Renal cortex interstitium (tissue), 11 donors: ENCODE data around the gene KRTAP5-11. TPM values are rescaled to one million over a fixed set of nuclear protein-coding genes. Genes with fewer than 3 reads are reported as not detected.
"Not testable (repeated sequence)": the region's sequence is repeated elsewhere in the genome, so short reads cannot be mapped to it uniquely, and the experiment has no call there.

Experiments used
- DNase-seq, 11 donors: peaks; one replicate each; pipeline ENCODE4 v3.0.0-alpha.2; 2013; ENCODE audit warnings: low read depth in 9 of 11, low spot score in 4 of 11; ENCODE audit errors: extremely low read depth in 1 of 11
- polyA plus RNA-seq, 3 donors: library from polyadenylated mRNA; unstranded; fragments of 120-200 nt; gene quantifications; one replicate each; pipeline ENCODE4 v1.2.1, GENCODE V29; 2013; ENCODE audit not compliant: insufficient read length in 3 of 3

Gene KRTAP5-11
- polyA plus RNA-seq, 3 donors: 0.27 TPM; not detected in 2

GRCh38 chr11:71538666-71538990 is 44.0 kb downstream of the KRTAP5-11 start:
- DNase-seq: no peak

GRCh38 chr11:71537977-71538665 is 44.6 kb downstream of the KRTAP5-11 start, which contains the start of gene KRTAP5-8:
TSS of gene KRTAP5-8 (plus strand) at chr11:71538025. CDS start at chr11:71538056, 31 bp downstream.
- not testable (repeated sequence) for DNase-seq

- no peak for DNase-seq
Observed at GRCh38 chr11:71537537-71537936, 45.1 kb downstream of the KRTAP5-11 start.

GRCh38 chr11:71535825-71536224 is 46.9 kb downstream of the KRTAP5-11 start:
- no peak for DNase-seq

GRCh38 chr11:71534711-71535608 is 47.7 kb downstream of the KRTAP5-11 start:
- not testable (repeated sequence) for DNase-seq

- DNase-seq: no peak
Observed at GRCh38 chr11:71532036-71532610, 50.6 kb downstream of the KRTAP5-11 start.

Other genes with a start within 250 kb of the KRTAP5-11 start
- 10 to 100 TPM; 37.7 to 47.8 (median 39.3) TPM for gene DHCR7, start 134.5 kb downstream of the KRTAP5-11 start, polyA plus RNA-seq
- 10 to 100 TPM; 38.3 to 66.0 (median 41.4) TPM for gene NADSYN1, start 129.7 kb downstream of the KRTAP5-11 start, polyA plus RNA-seq
- under 1 TPM in 2 of 3 donors, not detected in 1; 0.07 to 0.32 TPM for gene KRTAP5-7, start 55.6 kb downstream of the KRTAP5-11 start, polyA plus RNA-seq
- 1 to 10 TPM in 1 of 3 donors, under 1 TPM in 2; 0.23 to 1.1 (median 0.23) TPM for gene KRTAP5-8, start 44.9 kb downstream of the KRTAP5-11 start, polyA plus RNA-seq
- gene KRTAP5-9, start 34.5 kb downstream of the KRTAP5-11 start, polyA plus RNA-seq: under 1 TPM; 0.30 to 0.59 (median 0.31) TPM
- gene KRTAP5-10, start 17.3 kb downstream of the KRTAP5-11 start, polyA plus RNA-seq: under 1 TPM in 1 of 3 donors, not detected in 2; 0.44 TPM